ENCODE measurements around the gene ATP5MG.
A peak's percentile ranks its signal among the peaks of the same experiment; 100 is the strongest.

Gene ATP5MG

GRCh38 chr11:118370774-118371173 is 30.6 kb upstream of the ATP5MG start:
- peak; percentile 21 for DNase-seq (ENCODE audit: low read depth)
- no peak for TF ChIP-seq CTCF (IDR thresholded peaks at IDR 0.05; ENCODE audit: control insufficient read depth, extremely low read depth, insufficient read depth)
- H3K4me3 ChIP-seq (ENCODE audit: low read depth, low read length): no peak overlapping the region

GRCh38 chr11:118373263-118373662 is 28.1 kb upstream of the ATP5MG start:
- TF ChIP-seq CTCF (IDR thresholded peaks at IDR 0.05; ENCODE audit: control insufficient read depth, extremely low read depth, insufficient read depth): no peak
- no peak overlapping the region for H3K4me3 ChIP-seq (ENCODE audit: low read depth, low read length)
- no peak for DNase-seq (ENCODE audit: low read depth)

GRCh38 chr11:118373871-118374270 is 27.5 kb upstream of the ATP5MG start:
- no peak for DNase-seq (ENCODE audit: low read depth)
- H3K4me3 ChIP-seq (ENCODE audit: low read depth, low read length): no peak overlapping the region
- no peak for TF ChIP-seq CTCF (IDR thresholded peaks at IDR 0.05; ENCODE audit: control insufficient read depth, extremely low read depth, insufficient read depth)

GRCh38 chr11:118374729-118375128 is 26.7 kb upstream of the ATP5MG start:
- no peak overlapping the region for H3K4me3 ChIP-seq (ENCODE audit: low read depth, low read length)
- no peak for TF ChIP-seq CTCF (IDR thresholded peaks at IDR 0.05; ENCODE audit: control insufficient read depth, extremely low read depth, insufficient read depth)
- no peak for DNase-seq (ENCODE audit: low read depth)

- no peak for DNase-seq (ENCODE audit: low read depth)
- no peak for TF ChIP-seq CTCF (IDR thresholded peaks at IDR 0.05; ENCODE audit: control insufficient read depth, extremely low read depth, insufficient read depth)
- no peak overlapping the region for H3K4me3 ChIP-seq (ENCODE audit: low read depth, low read length)
Measured at GRCh38 chr11:118375978-118376377, 25.4 kb upstream of the ATP5MG start.

- peak; percentile 87 for DNase-seq (ENCODE audit: low read depth)
- TF ChIP-seq CTCF (IDR thresholded peaks at IDR 0.05; ENCODE audit: control insufficient read depth, extremely low read depth, insufficient read depth): no peak
- H3K4me3 ChIP-seq (ENCODE audit: low read depth, low read length): no peak overlapping the region
Measured at GRCh38 chr11:118379497-118379896, 21.9 kb upstream of the ATP5MG start.

GRCh38 chr11:118380571-118380970 is 20.8 kb upstream of the ATP5MG start:
- TF ChIP-seq CTCF (IDR thresholded peaks at IDR 0.05; ENCODE audit: control insufficient read depth, extremely low read depth, insufficient read depth): no peak
- no peak for DNase-seq (ENCODE audit: low read depth)
- no peak overlapping the region for H3K4me3 ChIP-seq (ENCODE audit: low read depth, low read length)

Data from LNCaP clone FGC (cell line).